C4-2B (cell line): ENCODE results near the gene RPS27A.

Experiments
- CTCF ChIP-seq: fragments of 450-650 bp; conservative IDR thresholded peaks from 2 replicates; pipeline ENCODE4 v1.5.1; 2017; ENCODE audit warnings: mild to moderate bottlenecking
- ZFX ChIP-seq: fragments of 450-650 bp; IDR thresholded peaks from 2 replicates; pipeline ENCODE4 v1.6.1; 2017

- TF ChIP-seq CTCF = no peak
- TF ChIP-seq ZFX = no peak
Measured at GRCh38 chr2:55247025-55247424, 14.5 kb downstream of the RPS27A start.
